ENCODE data around the gene PARVA. TPM values are rescaled to one million over a fixed set of nuclear protein-coding genes. Genes with fewer than 3 reads are reported as not detected.

The PARVA gene
- total RNA-seq, 1 donor from 2014 or later, result 75.4 TPM

GRCh38 chr11:12409621-12410005 lies 32.2 kb downstream of the PARVA start:
- intact Hi-C loops (cut with micrococcal nuclease), result loop anchor here (10.0 kb wide), 1 partner anchor 485 kb away; no protein-coding TSS in a partner anchor
- no peaks in the 10 kb centered on the region for H3K27me3 ChIP-seq (ENCODE audit: low read depth)
- H3K27ac ChIP-seq (replicated peaks), result peak overlapping the region; percentile 61
- no peak for DNase-seq
- no peaks in the 10 kb centered on the region for H3K9me3 ChIP-seq (replicated peaks)
- H3K4me1 ChIP-seq, result peaks cover 77% of the 10 kb centered on the region
- TF ChIP-seq, protein P1, sequence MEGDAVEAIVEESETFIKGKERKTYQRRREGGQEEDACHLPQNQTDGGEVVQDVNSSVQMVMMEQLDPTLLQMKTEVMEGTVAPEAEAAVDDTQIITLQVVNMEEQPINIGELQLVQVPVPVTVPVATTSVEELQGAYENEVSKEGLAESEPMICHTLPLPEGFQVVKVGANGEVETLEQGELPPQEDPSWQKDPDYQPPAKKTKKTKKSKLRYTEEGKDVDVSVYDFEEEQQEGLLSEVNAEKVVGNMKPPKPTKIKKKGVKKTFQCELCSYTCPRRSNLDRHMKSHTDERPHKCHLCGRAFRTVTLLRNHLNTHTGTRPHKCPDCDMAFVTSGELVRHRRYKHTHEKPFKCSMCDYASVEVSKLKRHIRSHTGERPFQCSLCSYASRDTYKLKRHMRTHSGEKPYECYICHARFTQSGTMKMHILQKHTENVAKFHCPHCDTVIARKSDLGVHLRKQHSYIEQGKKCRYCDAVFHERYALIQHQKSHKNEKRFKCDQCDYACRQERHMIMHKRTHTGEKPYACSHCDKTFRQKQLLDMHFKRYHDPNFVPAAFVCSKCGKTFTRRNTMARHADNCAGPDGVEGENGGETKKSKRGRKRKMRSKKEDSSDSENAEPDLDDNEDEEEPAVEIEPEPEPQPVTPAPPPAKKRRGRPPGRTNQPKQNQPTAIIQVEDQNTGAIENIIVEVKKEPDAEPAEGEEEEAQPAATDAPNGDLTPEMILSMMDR (IDR thresholded peaks at IDR 0.05; ENCODE audit: borderline replicate concordance), result no peak
- no peaks in the 10 kb centered on the region for H3K36me3 ChIP-seq
- no peak overlapping the region for H3K4me3 ChIP-seq

- intact Hi-C loops (cut with micrococcal nuclease), result loop anchor here (10.0 kb wide), 1 partner anchor 485 kb away; no protein-coding TSS in a partner anchor
- no peaks in the 10 kb centered on the region for H3K9me3 ChIP-seq (replicated peaks)
- TF ChIP-seq, protein P1 (IDR thresholded peaks at IDR 0.05; ENCODE audit: borderline replicate concordance), result peak; percentile 34
- no peak for DNase-seq
- peak overlapping the region; percentile 16 for H3K4me3 ChIP-seq
- peaks cover 77% of the 10 kb centered on the region for H3K4me1 ChIP-seq
- H3K27ac ChIP-seq (replicated peaks), result peak overlapping the region; percentile 61
- no peaks in the 10 kb centered on the region for H3K36me3 ChIP-seq
- H3K27me3 ChIP-seq (ENCODE audit: low read depth), result no peaks in the 10 kb centered on the region
Observed at GRCh38 chr11:12410006-12410728, 32.8 kb downstream of the PARVA start.

- H3K27me3 ChIP-seq (ENCODE audit: low read depth), result no peaks in the 10 kb centered on the region
- H3K27ac ChIP-seq (replicated peaks), result peak overlapping the region; percentile 61
- no peak for DNase-seq
- intact Hi-C loops (cut with micrococcal nuclease), result loop anchor here (10.0 kb wide), 1 partner anchor 483 kb away; no protein-coding TSS in a partner anchor
- TF ChIP-seq, protein P1 (IDR thresholded peaks at IDR 0.05; ENCODE audit: borderline replicate concordance), result no peak
- no peaks in the 10 kb centered on the region for H3K36me3 ChIP-seq
- peaks cover 78% of the 10 kb centered on the region for H3K4me1 ChIP-seq
- H3K4me3 ChIP-seq, result no peak overlapping the region
- no peaks in the 10 kb centered on the region for H3K9me3 ChIP-seq (replicated peaks)
Observed at GRCh38 chr11:12411393-12411792, 34.0 kb downstream of the PARVA start.

DNA sequence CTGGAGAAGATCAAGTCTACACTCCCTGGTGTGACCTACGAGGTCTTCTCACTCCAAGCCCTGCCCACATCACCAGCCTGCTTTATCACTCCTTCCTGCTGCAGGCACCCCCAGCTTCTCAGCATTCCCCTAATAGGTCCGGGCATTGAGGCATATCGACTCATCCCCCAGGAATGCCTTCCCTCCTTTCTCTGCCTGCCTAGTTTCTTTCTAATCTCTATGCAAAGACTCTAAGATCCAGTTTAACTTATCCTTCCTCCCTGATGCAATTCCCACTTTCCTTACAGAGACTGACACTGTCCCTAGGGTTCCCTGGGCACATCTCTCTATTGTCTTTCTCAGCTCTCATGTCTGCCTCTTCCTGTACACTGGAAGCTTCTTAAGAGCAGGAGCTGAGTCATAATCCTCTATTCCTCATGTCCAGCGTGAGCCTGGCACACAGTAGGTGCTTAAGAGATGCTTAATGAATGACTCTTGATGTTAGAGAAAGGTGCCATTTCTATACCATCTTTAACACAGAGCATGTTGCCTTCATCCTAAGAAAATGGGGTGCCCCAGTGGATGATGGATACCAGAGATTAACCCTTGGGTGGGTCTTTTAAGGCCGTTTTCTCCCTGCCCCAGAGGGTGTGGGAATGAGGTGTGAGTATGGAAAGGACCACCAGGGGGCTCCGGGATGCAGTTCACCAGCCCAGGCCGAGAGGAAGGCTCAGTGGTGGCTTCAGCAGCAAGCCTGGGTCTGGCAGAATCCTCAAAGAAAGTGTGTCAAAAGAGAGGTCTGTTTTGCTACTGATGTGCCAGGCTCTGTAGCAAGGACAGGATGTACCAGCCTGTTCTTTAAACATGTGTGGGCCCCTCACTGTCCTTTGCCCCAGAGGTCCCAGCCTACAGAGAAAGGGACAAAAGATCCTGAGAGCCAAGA lies 34.7 kb downstream of the PARVA start:
- peaks cover 81% of the 10 kb centered on the region for H3K4me1 ChIP-seq

More for the DNA sequence above, 34.7 kb downstream of the PARVA start:
- no peaks in the 10 kb centered on the region for H3K27me3 ChIP-seq (ENCODE audit: low read depth)
- H3K4me3 ChIP-seq, result no peak overlapping the region
- DNase-seq, result peak; percentile 63
- H3K36me3 ChIP-seq, result no peaks in the 10 kb centered on the region
- no peaks in the 10 kb centered on the region for H3K9me3 ChIP-seq (replicated peaks)
- TF ChIP-seq, protein P1 (IDR thresholded peaks at IDR 0.05; ENCODE audit: borderline replicate concordance), result peak; percentile 82
- peak overlapping the region; percentile 61 for H3K27ac ChIP-seq (replicated peaks)
- intact Hi-C loops (cut with micrococcal nuclease), result loop anchor here (10.0 kb wide), 1 partner anchor 483 kb away; no protein-coding TSS in a partner anchor
